ENCODE results near the gene MICA.
A peak's percentile ranks its signal among the peaks of the same experiment; 100 is the strongest.
"Not testable (repeated sequence)": the region's sequence is repeated elsewhere in the genome, so short reads cannot be mapped to it uniquely, and the experiment has no call there.

The MICA gene

DNA sequence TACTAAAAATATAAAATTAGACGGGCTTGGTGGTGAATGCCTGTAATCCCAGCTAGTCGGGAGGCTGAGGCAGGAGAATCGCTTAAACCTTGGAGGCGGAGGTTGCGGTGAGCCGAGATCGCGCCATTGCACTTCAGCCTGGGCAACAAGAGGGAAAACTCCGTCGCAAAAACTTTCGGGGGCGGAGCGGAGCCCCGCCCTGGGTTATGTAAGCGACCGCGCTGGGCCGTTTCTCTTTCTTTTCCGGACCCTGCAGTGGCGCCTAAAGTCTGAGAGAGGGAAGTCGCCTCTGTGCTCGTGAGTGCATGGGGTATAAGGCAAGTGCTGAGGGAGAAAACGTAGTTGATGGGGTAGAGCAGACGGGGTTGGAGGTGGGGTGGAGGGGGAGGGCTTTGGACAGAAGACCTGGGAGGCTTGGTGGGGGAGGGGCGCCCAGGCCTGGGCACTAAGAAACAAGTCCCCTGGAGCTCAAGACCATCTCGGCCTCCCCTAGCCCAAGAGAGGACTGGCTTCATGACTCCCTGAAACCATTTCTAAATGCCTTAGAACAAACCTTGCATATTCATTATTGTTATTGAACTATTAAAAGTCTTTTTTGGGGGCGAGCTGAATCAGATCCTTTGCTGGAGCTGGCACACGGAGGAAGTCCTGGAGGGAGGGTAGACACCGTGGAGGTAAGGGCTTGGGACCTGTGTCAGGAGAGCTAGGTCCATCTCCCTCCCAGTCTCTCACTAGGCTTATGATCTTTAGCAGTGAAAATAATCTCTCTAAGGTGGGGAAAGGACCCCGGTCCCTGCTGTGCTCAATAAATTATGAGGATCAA, 2.7 kb upstream of the MICA start:
- peak; percentile 67 to 75 for DNase-seq (ENCODE audit: low read depth in 2 of 2)
- peak overlapping the region; percentile 79 to 86 for H3K4me3 ChIP-seq (replicated peaks in 1 of 2; ENCODE audit: low read depth in 2 of 2, low read length in 2 of 2)
- no peak for TF ChIP-seq CTCF (IDR thresholded peaks at IDR 0.05; ENCODE audit: low read depth, low read length)

GRCh38 chr6:31401403-31401802, 2.0 kb upstream of the MICA start:
- DNase-seq (ENCODE audit: low read depth in 2 of 2) = peak; percentile 86 to 92
- no peak for TF ChIP-seq CTCF (IDR thresholded peaks at IDR 0.05; ENCODE audit: low read depth, low read length)
- H3K4me3 ChIP-seq (replicated peaks in 1 of 2; ENCODE audit: low read depth in 2 of 2, low read length in 2 of 2) = peak overlapping the region; percentile 79 to 86

DNA sequence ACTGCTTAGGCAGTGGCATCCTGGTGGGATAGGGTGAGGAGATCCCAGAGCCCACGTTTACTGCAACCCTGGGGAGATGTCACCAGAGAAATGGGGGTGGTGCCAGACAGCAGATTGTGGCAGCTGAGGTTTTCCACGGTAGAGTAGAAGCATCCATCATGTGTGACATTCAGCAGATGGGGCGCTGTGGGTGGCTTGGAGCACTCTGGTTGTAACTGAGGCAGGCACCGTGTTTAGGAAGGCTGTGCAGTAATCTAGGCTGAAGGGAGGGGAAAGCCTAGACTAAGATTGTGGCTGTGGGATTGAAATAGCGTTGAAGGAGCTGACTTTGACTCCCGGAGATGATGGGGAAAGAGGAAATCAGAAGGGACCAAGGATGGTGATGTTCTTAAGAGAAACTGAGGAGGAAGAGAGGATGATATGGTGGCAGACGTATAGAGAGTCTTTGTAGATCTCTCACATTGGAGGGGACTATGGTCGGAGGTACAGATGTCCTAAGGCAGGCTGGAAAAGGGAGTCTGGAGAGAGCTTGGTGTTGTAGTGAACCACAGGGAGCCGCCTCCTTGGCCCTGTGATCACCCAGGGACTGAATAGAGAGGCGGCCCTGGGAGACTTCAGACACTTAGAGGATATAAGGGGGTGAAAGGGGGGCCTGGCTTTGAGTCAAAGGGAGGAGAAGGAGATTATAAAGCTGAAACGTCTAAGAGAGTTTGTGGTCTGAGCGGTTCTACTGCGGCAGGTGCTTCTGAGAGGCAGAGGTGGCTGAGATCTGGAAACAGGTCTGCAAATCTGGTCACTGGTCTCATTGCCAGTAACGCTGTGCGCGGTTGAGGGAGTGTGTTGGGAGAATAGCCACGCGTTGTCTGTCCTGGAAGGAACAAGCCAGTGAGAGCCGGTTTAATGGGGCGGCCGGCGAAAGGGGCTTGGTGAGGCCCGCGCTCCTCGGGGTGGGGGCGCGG, 792 bp upstream of the MICA start:
- DNase-seq (ENCODE audit: low read depth in 2 of 2) = peak; percentile 20 to 48
- no peak for TF ChIP-seq CTCF (IDR thresholded peaks at IDR 0.05; ENCODE audit: low read depth, low read length)
- peak overlapping the region; percentile 80 to 86 for H3K4me3 ChIP-seq (replicated peaks in 1 of 2; ENCODE audit: low read depth in 2 of 2, low read length in 2 of 2)

GRCh38 chr6:31404061-31404364, 618 bp downstream of the MICA start:
- not testable (repeated sequence) for DNase-seq (ENCODE audit: low read depth in 2 of 2)

GRCh38 chr6:31405996-31406395, 2.6 kb downstream of the MICA start:
- no peak for DNase-seq (ENCODE audit: low read depth in 2 of 2)
- H3K4me3 ChIP-seq (replicated peaks in 1 of 2; ENCODE audit: low read depth in 2 of 2, low read length in 2 of 2) = peak overlapping the region in 1 of 2 donors; percentile 1
- TF ChIP-seq CTCF (IDR thresholded peaks at IDR 0.05; ENCODE audit: low read depth, low read length) = no peak

More at GRCh38 chr6:31404061-31404364, 618 bp downstream of the MICA start:
- H3K4me3 ChIP-seq (replicated peaks in 1 of 2; ENCODE audit: low read depth in 2 of 2, low read length in 2 of 2) = peak overlapping the region; percentile 80 to 86

GRCh38 chr6:31407699-31408098, 4.3 kb downstream of the MICA start:
- no peak overlapping the region for H3K4me3 ChIP-seq (replicated peaks in 1 of 2; ENCODE audit: low read depth in 2 of 2, low read length in 2 of 2)
- TF ChIP-seq CTCF (IDR thresholded peaks at IDR 0.05; ENCODE audit: low read depth, low read length) = no peak
- DNase-seq (ENCODE audit: low read depth in 2 of 2) = peak; percentile 52 to 75

- TF ChIP-seq CTCF (IDR thresholded peaks at IDR 0.05; ENCODE audit: low read depth, low read length) = no peak
- no peak overlapping the region for H3K4me3 ChIP-seq (replicated peaks in 1 of 2; ENCODE audit: low read depth in 2 of 2, low read length in 2 of 2)
- no peak for DNase-seq (ENCODE audit: low read depth in 2 of 2)
These were observed 9.1 kb downstream of the MICA start for GRCh38 chr6:31412506-31412905.

GRCh38 chr6:31414148-31414770, 10.9 kb downstream of the MICA start:
- H3K4me3 ChIP-seq (replicated peaks in 1 of 2; ENCODE audit: low read depth in 2 of 2, low read length in 2 of 2); DNase-seq (ENCODE audit: low read depth in 2 of 2): not testable (repeated sequence)
